Measurements from ENCODE around the gene ANKRD10.
A peak's percentile ranks its signal among the peaks of the same experiment; 100 is the strongest.

Gene ANKRD10

GRCh38 chr13:110885516-110885915 is 29.4 kb downstream of the ANKRD10 start:
- DNase-seq = no peak

- no peak for DNase-seq
Observed at GRCh38 chr13:110884517-110884916, 30.4 kb downstream of the ANKRD10 start.

- no peak for DNase-seq
Observed at GRCh38 chr13:110883542-110883941, 31.3 kb downstream of the ANKRD10 start.

- DNase-seq = no peak
Observed at GRCh38 chr13:110882972-110883371, 31.9 kb downstream of the ANKRD10 start.

- DNase-seq = no peak
Observed at GRCh38 chr13:110881839-110882627, 32.8 kb downstream of the ANKRD10 start.

- no peak for DNase-seq
Observed at GRCh38 chr13:110880627-110881026, 34.2 kb downstream of the ANKRD10 start.

GRCh38 chr13:110879482-110879881 is 35.4 kb downstream of the ANKRD10 start:
- DNase-seq = no peak

GRCh38 chr13:110877737-110878258 is 37.1 kb downstream of the ANKRD10 start:
- no peak for DNase-seq

- no peak for DNase-seq
Observed at GRCh38 chr13:110876609-110877008, 38.3 kb downstream of the ANKRD10 start.

- no peak for DNase-seq
Observed at GRCh38 chr13:110875241-110875640, 39.6 kb downstream of the ANKRD10 start.

GRCh38 chr13:110874508-110874960 is 40.3 kb downstream of the ANKRD10 start:
- DNase-seq = peak; percentile 94

GRCh38 chr13:110873639-110874507 is 41.0 kb downstream of the ANKRD10 start:
- no peak for DNase-seq

GRCh38 chr13:110872768-110873638 is 41.9 kb downstream of the ANKRD10 start:
- no peak for DNase-seq

GRCh38 chr13:110872034-110872767 is 42.7 kb downstream of the ANKRD10 start:
- no peak for DNase-seq

GRCh38 chr13:110869805-110870706 is 44.8 kb downstream of the ANKRD10 start:
- DNase-seq = peak; percentile 100

GRCh38 chr13:110869231-110869804 is 45.6 kb downstream of the ANKRD10 start:
- peak; percentile 80 for DNase-seq

GRCh38 chr13:110868720-110869119 is 46.1 kb downstream of the ANKRD10 start:
- no peak for DNase-seq

- DNase-seq = no peak
Observed at GRCh38 chr13:110867380-110867779, 47.5 kb downstream of the ANKRD10 start.

- no peak for DNase-seq
Observed at GRCh38 chr13:110866491-110867170, 48.2 kb downstream of the ANKRD10 start.

GRCh38 chr13:110863685-110864084 is 51.2 kb downstream of the ANKRD10 start:
- no peak for DNase-seq

Data from T1000 (cell line).